Measurements from ENCODE around the gene SYP. TPM values are rescaled to one million over a fixed set of nuclear protein-coding genes. Genes with fewer than 3 reads are reported as not detected.

The SYP gene
- total RNA-seq, 1 donor from 2014 or later = 3.8 TPM

DNA sequence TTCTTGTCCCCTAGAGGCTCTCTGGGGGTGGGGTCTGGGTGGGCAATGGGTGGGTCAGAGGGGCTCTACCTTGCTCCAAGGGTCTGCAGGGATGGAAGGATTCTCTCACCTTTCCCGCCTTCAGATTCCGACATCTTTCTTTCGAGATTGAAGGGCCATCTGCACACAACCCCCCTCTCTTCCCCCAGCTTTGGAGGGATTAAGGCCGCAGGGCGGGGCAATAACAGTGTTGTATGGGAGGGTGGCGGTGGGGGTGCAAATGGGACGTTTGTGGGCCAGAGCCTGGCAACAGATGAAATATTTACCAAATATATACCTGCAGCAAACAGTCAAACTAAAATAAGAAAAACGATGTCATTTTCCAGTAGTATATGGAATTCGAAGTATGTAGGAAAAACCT lies 33.2 kb upstream of the SYP start, which contains the start of gene CACNA1F:
Gene CACNA1F (minus strand): TSS at position 165 of the 400 bp plus-strand sequence. CDS start 31 bp downstream, at position 134.
- intact Hi-C loops (cut with micrococcal nuclease) = no loop called here
- H3K4me3 Mint-ChIP-seq (ENCODE audit: low read depth) = no peak within 1 kb of the TSS

DNA sequence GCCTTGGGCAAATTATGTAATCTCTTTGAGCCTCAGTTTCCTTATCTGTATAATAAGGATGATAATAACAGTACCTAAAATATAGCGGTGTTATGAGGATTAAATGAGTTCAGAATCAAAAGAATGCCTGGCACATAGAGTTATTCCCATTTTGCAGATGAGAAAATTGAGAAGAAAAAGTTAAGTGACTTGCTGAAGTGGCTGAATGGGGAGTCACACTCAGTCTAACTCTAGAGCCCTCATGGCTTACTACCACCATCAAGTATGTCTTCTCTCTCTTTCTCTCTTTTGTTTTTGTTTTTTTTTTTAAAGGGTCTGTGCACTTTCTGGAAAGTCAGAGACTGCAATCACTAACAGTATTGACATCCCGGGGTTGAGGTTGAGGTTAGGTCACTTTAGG lies 32.5 kb upstream of the SYP start:
- Mint-ChIP-seq H3K27me3 (ENCODE audit: low read depth) (no peaks in the 10 kb centered on the region), H3K4me3 (ENCODE audit: low read depth) (no peak overlapping the region), H3K27ac (no peak overlapping the region)

More for the DNA sequence above, 33.2 kb upstream of the SYP start, which contains the start of gene CACNA1F:
- no peaks in the 10 kb centered on the region for H3K9me3 Mint-ChIP-seq
- H3K4me1 Mint-ChIP-seq (ENCODE audit: low read depth) = peaks cover 29% of the 10 kb centered on the region
- no peak within 1 kb of the TSS for H3K27ac Mint-ChIP-seq
- DNase-seq (ENCODE audit: low spot score) = no peak
- peaks cover 7% of the 10 kb centered on the region for H3K36me3 Mint-ChIP-seq (ENCODE audit: low read depth)
- no peaks in the 10 kb centered on the region for H3K27me3 Mint-ChIP-seq (ENCODE audit: low read depth)

DNA sequence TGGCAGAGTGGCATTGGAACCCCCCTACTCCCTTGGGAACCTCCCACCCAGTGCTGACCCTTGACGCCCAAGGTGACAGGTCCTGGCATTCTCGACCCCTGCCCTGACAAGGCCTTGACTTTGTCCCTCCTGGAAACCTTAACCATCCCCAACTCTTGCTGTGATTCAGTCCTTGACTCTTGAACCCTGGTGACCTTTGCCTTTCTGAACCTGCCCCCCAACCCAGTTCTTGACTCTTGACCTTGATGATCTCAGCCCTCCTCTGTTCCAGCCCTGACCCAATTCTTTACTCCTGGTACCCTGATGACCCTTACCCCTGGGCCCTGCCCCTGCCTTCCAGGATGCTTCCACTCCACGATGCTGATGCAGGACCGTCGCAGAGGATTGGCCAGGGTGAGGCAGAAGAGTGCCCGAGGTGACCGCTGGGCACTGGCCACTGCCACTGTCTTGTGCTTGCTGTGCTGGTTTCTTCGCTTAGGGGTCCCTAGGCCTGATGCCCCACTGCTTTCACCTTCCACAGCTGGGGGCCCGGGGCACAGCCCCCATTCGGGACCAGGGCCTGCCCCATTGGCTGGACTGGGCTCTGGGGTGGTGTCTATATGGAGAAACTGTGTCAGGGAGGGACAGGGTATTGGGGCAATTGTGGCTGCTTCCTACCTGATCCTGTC lies 31.5 kb upstream of the SYP start:
- peak overlapping the region; percentile 68 for H3K4me3 Mint-ChIP-seq (ENCODE audit: low read depth)
- intact Hi-C loops (cut with micrococcal nuclease) = no loop called here
- no peaks in the 10 kb centered on the region for H3K9me3 Mint-ChIP-seq
- peaks cover 18% of the 10 kb centered on the region for H3K4me1 Mint-ChIP-seq (ENCODE audit: low read depth)
- H3K27ac Mint-ChIP-seq = peak overlapping the region; percentile 86
- H3K27me3 Mint-ChIP-seq (ENCODE audit: low read depth) = no peaks in the 10 kb centered on the region
- no peaks in the 10 kb centered on the region for H3K36me3 Mint-ChIP-seq (ENCODE audit: low read depth)
- no peak for DNase-seq (ENCODE audit: low spot score)

More for the DNA sequence above, 32.5 kb upstream of the SYP start:
- DNase-seq (ENCODE audit: low spot score) = no peak
- H3K36me3 Mint-ChIP-seq (ENCODE audit: low read depth) = peaks cover 7% of the 10 kb centered on the region
- peaks cover 29% of the 10 kb centered on the region for H3K4me1 Mint-ChIP-seq (ENCODE audit: low read depth)
- no peaks in the 10 kb centered on the region for H3K9me3 Mint-ChIP-seq
- intact Hi-C loops (cut with micrococcal nuclease) = no loop called here

DNA sequence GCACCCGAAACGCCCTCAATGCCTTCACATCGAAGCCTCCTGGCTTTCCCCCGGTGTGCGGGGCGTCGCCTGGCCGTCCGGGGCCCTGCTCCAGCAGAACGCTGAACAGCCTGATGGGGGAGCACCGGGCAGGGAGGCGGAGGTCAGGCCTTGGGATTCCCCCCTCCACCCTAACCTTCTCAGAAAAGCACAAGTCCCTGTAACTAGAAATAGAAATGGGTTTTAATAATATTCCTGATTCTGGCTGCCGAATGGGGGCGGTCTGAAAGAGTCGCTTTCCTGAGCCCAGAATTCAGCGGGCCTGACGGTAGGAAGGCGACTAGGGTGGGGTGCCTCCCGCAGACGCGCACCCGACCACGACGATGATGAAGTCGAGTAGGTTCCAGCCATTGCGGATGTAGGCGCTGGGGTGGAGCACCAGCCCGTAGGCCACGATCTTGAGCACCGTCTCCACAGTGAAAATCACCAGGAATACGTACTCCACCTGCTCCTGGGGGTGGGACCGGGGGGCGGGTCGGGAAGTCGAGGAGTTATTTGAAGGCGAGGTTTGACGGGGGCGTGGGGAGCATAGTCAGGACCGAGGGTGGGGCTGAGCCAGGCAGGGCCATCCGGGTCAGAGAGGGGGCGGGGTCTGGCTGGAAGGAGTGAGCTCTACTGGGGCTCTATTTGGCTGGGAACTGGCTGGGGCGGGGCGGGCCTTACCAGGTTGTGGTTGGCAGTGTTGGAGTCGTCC lies 30.7 kb upstream of the SYP start:
- peak; percentile 52 for DNase-seq (ENCODE audit: low spot score)
- Mint-ChIP-seq H3K27me3 (ENCODE audit: low read depth) (no peaks in the 10 kb centered on the region), H3K9me3 (no peaks in the 10 kb centered on the region), H3K36me3 (ENCODE audit: low read depth) (no peaks in the 10 kb centered on the region), H3K4me3 (ENCODE audit: low read depth) (peak overlapping the region; percentile 68), H3K27ac (peak overlapping the region; percentile 86), H3K4me1 (ENCODE audit: low read depth) (peaks cover 16% of the 10 kb centered on the region)
- intact Hi-C loops (cut with micrococcal nuclease) = no loop called here

DNA sequence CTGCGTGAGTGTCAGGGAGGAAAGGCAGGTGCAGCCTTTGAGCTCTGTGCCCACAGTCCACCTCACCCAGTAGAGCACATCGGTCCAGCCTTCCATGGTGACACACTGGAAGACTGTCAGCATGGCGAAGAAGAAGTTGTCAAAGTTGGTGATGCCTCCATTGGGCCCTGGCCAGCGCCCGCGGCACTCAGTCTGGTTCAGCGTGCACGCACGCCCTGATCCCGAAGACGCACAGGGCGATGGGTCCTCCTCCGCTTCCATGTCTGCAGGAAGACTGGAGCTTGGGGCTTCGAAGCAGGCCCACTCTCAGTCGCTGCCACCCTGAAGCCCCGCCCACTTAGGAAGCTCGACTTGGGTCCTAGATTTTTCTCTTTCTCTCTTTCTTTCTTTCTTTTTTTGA lies 28.2 kb upstream of the SYP start:
- no peaks in the 10 kb centered on the region for H3K9me3 Mint-ChIP-seq
- H3K27ac Mint-ChIP-seq = no peak overlapping the region

DNA sequence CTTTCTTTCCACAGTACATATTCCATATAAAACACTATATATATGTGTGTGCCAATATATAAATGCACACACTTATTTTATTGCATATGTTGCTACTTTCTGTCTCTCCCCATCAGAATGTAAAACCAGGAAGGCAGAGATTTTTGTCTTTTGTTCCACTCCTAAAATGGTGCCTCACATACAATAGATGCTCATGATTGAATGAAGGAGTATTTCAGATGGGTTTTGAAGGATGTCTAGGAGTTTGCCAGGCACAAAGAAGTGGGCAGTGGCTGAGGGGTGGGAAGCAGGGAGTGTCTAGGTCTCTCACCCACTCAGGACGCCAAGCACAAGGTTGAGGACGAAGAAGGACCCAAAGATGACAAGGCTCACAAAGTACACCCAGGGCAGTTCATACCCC lies 27.7 kb upstream of the SYP start:
- H3K36me3 Mint-ChIP-seq (ENCODE audit: low read depth) = no peaks in the 10 kb centered on the region
- no peaks in the 10 kb centered on the region for H3K9me3 Mint-ChIP-seq
- H3K27ac Mint-ChIP-seq = no peak overlapping the region
- peaks cover 3% of the 10 kb centered on the region for H3K27me3 Mint-ChIP-seq (ENCODE audit: low read depth)
- intact Hi-C loops (cut with micrococcal nuclease) = no loop called here
- H3K4me3 Mint-ChIP-seq (ENCODE audit: low read depth) = no peak overlapping the region
- H3K4me1 Mint-ChIP-seq (ENCODE audit: low read depth) = peaks cover 13% of the 10 kb centered on the region
- no peak for DNase-seq (ENCODE audit: low spot score)

More for the DNA sequence above, 28.2 kb upstream of the SYP start:
- DNase-seq (ENCODE audit: low spot score) = no peak
- Mint-ChIP-seq H3K4me3 (ENCODE audit: low read depth) (no peak overlapping the region), H3K4me1 (ENCODE audit: low read depth) (peaks cover 15% of the 10 kb centered on the region), H3K27me3 (ENCODE audit: low read depth) (no peaks in the 10 kb centered on the region), H3K36me3 (ENCODE audit: low read depth) (no peaks in the 10 kb centered on the region)
- intact Hi-C loops (cut with micrococcal nuclease) = no loop called here

DNA sequence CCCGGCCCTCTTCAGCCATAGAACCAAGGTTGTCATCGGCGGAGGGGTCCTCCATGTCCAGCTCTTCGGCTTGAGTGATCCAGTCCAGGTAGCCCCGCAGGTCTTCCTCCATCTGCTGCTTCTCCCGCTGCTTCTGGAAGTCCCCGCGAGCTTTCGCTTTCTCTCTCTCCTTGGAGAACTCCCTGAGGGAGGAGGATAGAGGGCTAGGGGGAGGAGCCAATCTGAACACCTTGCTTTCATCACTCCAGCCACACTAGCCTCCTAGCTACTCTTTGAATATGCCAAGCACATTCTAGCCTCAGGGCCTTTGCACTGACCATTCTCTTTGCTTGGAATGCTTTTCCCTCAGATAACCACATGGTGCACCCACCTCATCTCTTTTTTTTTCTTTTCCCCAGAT lies 27.0 kb upstream of the SYP start:
- Mint-ChIP-seq H3K4me1 (ENCODE audit: low read depth) (peaks cover 12% of the 10 kb centered on the region), H3K4me3 (ENCODE audit: low read depth) (no peak overlapping the region), H3K27ac (no peak overlapping the region), H3K27me3 (ENCODE audit: low read depth) (peaks cover 3% of the 10 kb centered on the region), H3K9me3 (no peaks in the 10 kb centered on the region), H3K36me3 (ENCODE audit: low read depth) (no peaks in the 10 kb centered on the region)
- intact Hi-C loops (cut with micrococcal nuclease) = no loop called here
- DNase-seq (ENCODE audit: low spot score) = no peak

DNA sequence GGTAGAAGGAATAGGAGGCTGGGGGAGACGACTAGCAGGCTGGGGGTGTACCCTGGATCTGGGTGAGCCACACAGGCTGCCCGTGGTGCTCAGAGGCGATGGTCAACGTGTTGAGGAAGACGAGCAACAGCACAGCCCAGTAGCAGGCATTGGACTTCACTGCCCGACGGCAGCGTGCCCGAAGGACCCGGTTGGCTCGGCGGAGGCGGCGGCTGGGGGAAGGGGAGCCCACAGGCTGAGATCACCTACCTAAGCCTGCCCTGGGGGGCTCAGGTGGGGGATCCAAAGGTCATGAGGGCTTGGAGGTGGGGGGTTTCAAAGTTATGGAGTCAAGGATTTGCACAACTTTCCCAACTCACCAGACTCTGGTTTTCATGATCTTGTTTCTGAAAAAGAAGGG lies 25.9 kb upstream of the SYP start:
- intact Hi-C loops (cut with micrococcal nuclease) = no loop called here
- H3K27me3 Mint-ChIP-seq (ENCODE audit: low read depth) = peaks cover 5% of the 10 kb centered on the region
- H3K27ac Mint-ChIP-seq = no peak overlapping the region
- no peak for DNase-seq (ENCODE audit: low spot score)
- no peaks in the 10 kb centered on the region for H3K9me3 Mint-ChIP-seq
- H3K4me3 Mint-ChIP-seq (ENCODE audit: low read depth) = no peak overlapping the region
- H3K4me1 Mint-ChIP-seq (ENCODE audit: low read depth) = peaks cover 5% of the 10 kb centered on the region
- H3K36me3 Mint-ChIP-seq (ENCODE audit: low read depth) = no peaks in the 10 kb centered on the region

DNA sequence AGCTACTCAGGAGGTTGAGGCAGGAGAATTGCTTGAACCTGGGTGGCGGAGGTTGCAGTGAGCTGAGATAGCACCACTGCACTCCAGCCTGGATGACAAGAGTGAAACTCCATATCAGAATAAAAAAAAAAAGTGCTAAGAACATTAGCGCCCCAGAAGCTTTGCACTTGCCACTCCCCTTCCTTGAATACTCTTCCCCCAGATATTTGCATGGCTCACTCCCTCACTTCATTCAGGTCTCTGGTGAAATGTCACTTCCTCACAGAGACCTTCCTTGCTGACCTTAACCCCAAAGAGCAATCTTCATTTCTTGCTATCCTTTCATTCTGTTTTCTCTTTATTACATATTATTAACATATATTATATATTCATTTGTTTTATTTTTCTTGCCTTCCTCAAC lies 21.9 kb upstream of the SYP start:
- Mint-ChIP-seq H3K27me3 (ENCODE audit: low read depth) (peaks cover 5% of the 10 kb centered on the region), H3K4me1 (ENCODE audit: low read depth) (no peaks in the 10 kb centered on the region), H3K4me3 (ENCODE audit: low read depth) (no peak overlapping the region), H3K27ac (no peak overlapping the region), H3K36me3 (ENCODE audit: low read depth) (no peaks in the 10 kb centered on the region), H3K9me3 (no peaks in the 10 kb centered on the region)
- intact Hi-C loops (cut with micrococcal nuclease) = no loop called here
- DNase-seq (ENCODE audit: low spot score) = no peak

DNA sequence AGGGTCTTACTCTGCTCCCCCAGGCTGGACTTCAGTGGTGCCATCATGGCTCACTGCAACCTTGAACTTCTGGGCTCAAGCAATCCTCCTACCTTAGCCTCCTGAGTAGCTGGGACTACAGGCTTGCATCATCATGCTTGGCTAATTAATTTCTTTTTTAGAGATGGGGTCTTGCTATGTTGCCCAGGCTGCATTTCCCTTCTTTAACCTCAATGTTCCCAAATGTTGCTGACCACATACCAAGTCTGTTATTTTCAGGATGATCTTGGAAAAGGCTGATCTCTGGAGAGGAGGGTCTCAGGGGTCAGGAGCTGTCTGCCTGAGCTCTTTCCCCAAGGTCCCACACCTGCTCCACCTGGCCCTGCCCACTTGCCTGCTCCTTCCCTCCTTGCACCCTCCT lies 20.1 kb upstream of the SYP start:
- Mint-ChIP-seq H3K4me3 (ENCODE audit: low read depth) (no peak overlapping the region), H3K4me1 (ENCODE audit: low read depth) (no peaks in the 10 kb centered on the region), H3K36me3 (ENCODE audit: low read depth) (no peaks in the 10 kb centered on the region), H3K27me3 (ENCODE audit: low read depth) (peaks cover 5% of the 10 kb centered on the region), H3K9me3 (no peaks in the 10 kb centered on the region), H3K27ac (no peak overlapping the region)
- intact Hi-C loops (cut with micrococcal nuclease) = no loop called here
- DNase-seq (ENCODE audit: low spot score) = no peak

DNA sequence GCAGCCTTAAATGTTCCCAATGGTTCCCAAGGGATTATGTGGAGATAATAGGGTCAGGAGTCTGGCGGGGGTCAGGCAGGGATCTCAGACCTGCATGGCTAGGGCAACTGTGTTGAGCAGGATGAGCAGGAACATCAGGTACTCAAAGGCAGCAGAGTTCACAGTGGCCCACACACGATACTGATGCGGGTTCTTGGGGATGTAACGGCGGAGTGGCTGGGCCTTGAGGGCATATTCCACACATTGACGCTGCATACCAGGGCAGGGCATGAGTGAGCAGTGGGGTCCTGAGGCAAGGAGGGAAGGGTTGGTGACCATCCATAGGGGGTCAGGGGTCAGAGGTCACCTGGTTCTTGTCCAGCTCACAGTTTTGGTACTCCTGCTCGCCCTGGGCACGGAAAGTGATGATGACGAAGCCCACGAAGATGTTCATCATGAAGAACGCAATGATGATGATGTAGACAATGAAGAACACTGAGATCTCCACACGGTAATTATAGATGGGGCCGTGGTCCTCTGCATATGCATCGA lies 15.1 kb upstream of the SYP start:
- no peak overlapping the region for H3K27ac Mint-ChIP-seq
- intact Hi-C loops (cut with micrococcal nuclease) = no loop called here
- no peaks in the 10 kb centered on the region for H3K36me3 Mint-ChIP-seq (ENCODE audit: low read depth)
- H3K4me3 Mint-ChIP-seq (ENCODE audit: low read depth) = no peak overlapping the region
- DNase-seq (ENCODE audit: low spot score) = no peak
- no peaks in the 10 kb centered on the region for H3K27me3 Mint-ChIP-seq (ENCODE audit: low read depth)
- H3K4me1 Mint-ChIP-seq (ENCODE audit: low read depth) = no peaks in the 10 kb centered on the region
- no peaks in the 10 kb centered on the region for H3K9me3 Mint-ChIP-seq

DNA sequence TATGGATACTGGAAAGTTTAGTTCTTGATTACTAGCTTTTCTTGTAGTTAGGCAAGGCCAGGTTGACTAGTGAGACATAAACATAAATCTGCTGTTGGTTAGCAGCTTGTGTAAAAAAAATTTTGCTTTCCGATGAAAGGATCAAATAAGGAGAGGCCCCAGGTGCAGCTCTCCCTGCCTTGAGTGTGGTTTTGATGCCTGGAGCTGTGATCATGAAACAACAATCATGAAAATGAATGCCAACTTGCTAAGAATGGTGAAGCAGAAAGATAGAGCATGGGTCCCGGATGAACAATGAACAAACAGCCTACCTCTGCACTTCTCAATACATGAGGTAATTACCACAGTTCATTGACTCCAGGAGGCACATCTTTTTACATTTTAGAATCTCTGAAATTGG lies 14.4 kb upstream of the SYP start:
- Mint-ChIP-seq H3K4me3 (ENCODE audit: low read depth) (no peak overlapping the region), H3K36me3 (ENCODE audit: low read depth) (no peaks in the 10 kb centered on the region)
- intact Hi-C loops (cut with micrococcal nuclease) = no loop called here

DNA sequence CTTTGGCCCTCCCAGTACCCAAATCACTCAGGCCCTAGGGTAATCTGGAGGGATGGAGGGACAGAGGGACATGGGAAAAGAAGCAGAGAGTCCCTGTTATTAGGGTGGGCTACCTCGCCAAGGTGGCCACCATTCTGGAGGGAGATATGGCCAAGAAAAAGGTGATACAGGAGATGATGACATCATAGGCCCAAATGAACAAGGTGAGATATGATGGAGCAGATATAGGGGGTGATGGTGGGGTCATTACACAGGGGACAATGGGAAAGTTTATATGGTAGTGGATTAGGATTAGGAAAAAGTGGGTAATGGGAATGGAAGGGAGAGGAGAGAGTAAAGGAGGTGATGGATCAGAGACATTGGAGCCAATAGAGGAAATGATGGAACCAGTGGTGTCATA lies 12.9 kb upstream of the SYP start:
- Mint-ChIP-seq H3K4me1 (ENCODE audit: low read depth) (no peaks in the 10 kb centered on the region), H3K9me3 (no peaks in the 10 kb centered on the region), H3K27me3 (ENCODE audit: low read depth) (no peaks in the 10 kb centered on the region), H3K4me3 (ENCODE audit: low read depth) (no peak overlapping the region), H3K36me3 (ENCODE audit: low read depth) (no peaks in the 10 kb centered on the region), H3K27ac (no peak overlapping the region)
- no peak for DNase-seq (ENCODE audit: low spot score)
- intact Hi-C loops (cut with micrococcal nuclease) = no loop called here

More for the DNA sequence above, 14.4 kb upstream of the SYP start:
- no peaks in the 10 kb centered on the region for H3K9me3 Mint-ChIP-seq
- no peaks in the 10 kb centered on the region for H3K27me3 Mint-ChIP-seq (ENCODE audit: low read depth)
- no peaks in the 10 kb centered on the region for H3K4me1 Mint-ChIP-seq (ENCODE audit: low read depth)
- H3K27ac Mint-ChIP-seq = no peak overlapping the region
- DNase-seq (ENCODE audit: low spot score) = no peak
